KOPT-K1 (cell line): ENCODE data around the gene SHISA6.
"Not testable (repeated sequence)": the region's sequence is repeated elsewhere in the genome, so short reads cannot be mapped to it uniquely, and the experiment has no call there.

ENCODE experiments used
- H3K27ac ChIP-seq: fragments of 200-600 bp; sonication (generic); 2 replicates; pipeline ENCODE4 v1.5.1; 2016; ENCODE audit warnings: antibody characterized with exemption, mild to moderate bottlenecking, low read depth, low read length; ENCODE audit not compliant: poor library complexity, severe bottlenecking
- H3K36me3 ChIP-seq: fragments of 200-600 bp; sonication (generic); 2 replicates; pipeline ENCODE4 v1.5.1; 2017; ENCODE audit warnings: antibody characterized with exemption, mild to moderate bottlenecking, low read length, moderate library complexity; ENCODE audit not compliant: insufficient read depth
- H3K9me3 ChIP-seq: fragments of 200-600 bp; sonication (generic); 2 replicates; pipeline ENCODE4 v1.5.1; 2017; ENCODE audit warnings: antibody characterized with exemption, low read length, mild to moderate bottlenecking; ENCODE audit not compliant: insufficient read depth, poor library complexity, severe bottlenecking

Gene SHISA6

GRCh38 chr17:11279776-11280344 lies 38.8 kb downstream of the SHISA6 start:
- Histone ChIP-seq H3K9me3 (peaks cover 3% of the 10 kb centered on the region), H3K36me3 (no peaks in the 10 kb centered on the region), H3K27ac (no peak overlapping the region)

- H3K27ac ChIP-seq, result no peak overlapping the region
- no peaks in the 10 kb centered on the region for H3K36me3 ChIP-seq
- H3K9me3 ChIP-seq, result peaks cover 3% of the 10 kb centered on the region
Measured at GRCh38 chr17:11282586-11282985, 41.6 kb downstream of the SHISA6 start.

- Histone ChIP-seq H3K9me3 (peaks cover 3% of the 10 kb centered on the region), H3K27ac (no peak overlapping the region), H3K36me3 (no peaks in the 10 kb centered on the region)
Measured at GRCh38 chr17:11284811-11285210, 43.8 kb downstream of the SHISA6 start.

- no peaks in the 10 kb centered on the region for H3K36me3 ChIP-seq
- H3K27ac ChIP-seq, result no peak overlapping the region
- H3K9me3 ChIP-seq, result peaks cover 3% of the 10 kb centered on the region
Measured at GRCh38 chr17:11285946-11286345, 44.9 kb downstream of the SHISA6 start.

GRCh38 chr17:11287791-11288190 lies 46.8 kb downstream of the SHISA6 start:
- Histone ChIP-seq H3K27ac (no peak overlapping the region), H3K36me3 (no peaks in the 10 kb centered on the region), H3K9me3 (no peaks in the 10 kb centered on the region)

- no peaks in the 10 kb centered on the region for H3K36me3 ChIP-seq
- no peak overlapping the region for H3K27ac ChIP-seq
- no peaks in the 10 kb centered on the region for H3K9me3 ChIP-seq
Measured at GRCh38 chr17:11290814-11291213, 49.8 kb downstream of the SHISA6 start.

- no peaks in the 10 kb centered on the region for H3K9me3 ChIP-seq
- H3K36me3 ChIP-seq, result no peaks in the 10 kb centered on the region
- no peak overlapping the region for H3K27ac ChIP-seq
Measured at GRCh38 chr17:11292491-11292890, 51.5 kb downstream of the SHISA6 start.

- H3K27ac ChIP-seq, result no peak overlapping the region
- no peaks in the 10 kb centered on the region for H3K36me3 ChIP-seq
- H3K9me3 ChIP-seq, result no peaks in the 10 kb centered on the region
Measured at GRCh38 chr17:11293480-11293879, 52.5 kb downstream of the SHISA6 start.

GRCh38 chr17:11294826-11295225 lies 53.8 kb downstream of the SHISA6 start:
- Histone ChIP-seq H3K9me3 (no peaks in the 10 kb centered on the region), H3K36me3 (no peaks in the 10 kb centered on the region), H3K27ac (no peak overlapping the region)

- Histone ChIP-seq H3K9me3 (no peaks in the 10 kb centered on the region), H3K36me3 (no peaks in the 10 kb centered on the region), H3K27ac (no peak overlapping the region)
Measured at GRCh38 chr17:11296994-11297393, 56.0 kb downstream of the SHISA6 start.

- Histone ChIP-seq H3K9me3 (no peaks in the 10 kb centered on the region), H3K36me3 (no peaks in the 10 kb centered on the region), H3K27ac (no peak overlapping the region)
Measured at GRCh38 chr17:11298401-11298800, 57.4 kb downstream of the SHISA6 start.

- Histone ChIP-seq H3K9me3 (no peaks in the 10 kb centered on the region), H3K27ac (no peak overlapping the region), H3K36me3 (no peaks in the 10 kb centered on the region)
Measured at GRCh38 chr17:11300201-11300600, 59.2 kb downstream of the SHISA6 start.

- H3K36me3 ChIP-seq, result no peaks in the 10 kb centered on the region
- H3K9me3 ChIP-seq, result no peaks in the 10 kb centered on the region
- no peak overlapping the region for H3K27ac ChIP-seq
Measured at GRCh38 chr17:11300738-11301137, 59.7 kb downstream of the SHISA6 start.

- H3K27ac ChIP-seq, H3K36me3 ChIP-seq, H3K9me3 ChIP-seq: not testable (repeated sequence)
Measured at GRCh38 chr17:11301874-11302273, 60.9 kb downstream of the SHISA6 start.

- no peaks in the 10 kb centered on the region for H3K36me3 ChIP-seq
- H3K9me3 ChIP-seq, result no peaks in the 10 kb centered on the region
- no peak overlapping the region for H3K27ac ChIP-seq
Measured at GRCh38 chr17:11302401-11303186, 61.6 kb downstream of the SHISA6 start.

GRCh38 chr17:11303773-11304394 lies 62.9 kb downstream of the SHISA6 start:
- H3K36me3 ChIP-seq, result no peaks in the 10 kb centered on the region
- no peaks in the 10 kb centered on the region for H3K9me3 ChIP-seq
- H3K27ac ChIP-seq, result no peak overlapping the region
